ENCODE data around the gene UBN2. TPM values are rescaled to one million over a fixed set of nuclear protein-coding genes. Genes with fewer than 3 reads are reported as not detected.
"Not testable (repeated sequence)": the region's sequence is repeated elsewhere in the genome, so short reads cannot be mapped to it uniquely, and the experiment has no call there.

Gene UBN2
- total RNA-seq, 4 donors from 2014 or later = 5.3 to 12.8 (median 9.0) TPM

- Histone ChIP-seq H3K27ac (no peak overlapping the region), H3K4me3 (no peak overlapping the region)
- WGBS, 2 donors = 63 to 73% methylated on average over 5 of the region's 5 CpGs
These were observed 101.8 kb downstream of the UBN2 start for GRCh38 chr7:139332697-139333359.

GRCh38 chr7:139333443-139333842 is 102.4 kb downstream of the UBN2 start:
- H3K4me3 ChIP-seq; H3K36me3 ChIP-seq; H3K27ac ChIP-seq; DNase-seq; H3K4me1 ChIP-seq; intact Hi-C loops (cut with DNase I); H3K9me3 ChIP-seq; H3K27me3 ChIP-seq: not testable (repeated sequence)
- 93 to 97% methylated on average over 5 to 13 of the region's 13 CpGs for WGBS, 2 donors

More at GRCh38 chr7:139332697-139333359, 101.8 kb downstream of the UBN2 start:
- Histone ChIP-seq H3K27me3 (no peaks in the 10 kb centered on the region), H3K36me3 (no peaks in the 10 kb centered on the region), H3K4me1 (no peaks in the 10 kb centered on the region), H3K9me3 (no peaks in the 10 kb centered on the region)
- TF ChIP-seq POLR2A (IDR thresholded peaks at IDR 0.05) (no peak), CTCF (IDR thresholded peaks at IDR 0.05) (no peak)
- intact Hi-C loops (cut with DNase I) = no loop called here
- no peak for DNase-seq

GRCh38 chr7:139334399-139335150 is 103.5 kb downstream of the UBN2 start:
- 84 to 86% methylated on average over 4 of the region's 4 CpGs for WGBS, 2 donors
- intact Hi-C loops (cut with DNase I) = no loop called here
- no peak for DNase-seq

GRCh38 chr7:139339025-139339424 is 108.0 kb downstream of the UBN2 start:
- Histone ChIP-seq H3K36me3 (no peaks in the 10 kb centered on the region), H3K9me3 (peaks cover 0 to 4% (median 0%) of the 10 kb centered on the region in 3 donors), H3K27me3 (no peaks in the 10 kb centered on the region), H3K27ac (peak overlapping the region in 1 of 4 donors; percentile 100), H3K4me3 (no peak overlapping the region), H3K4me1 (peaks cover 6 to 25% (median 6%) of the 10 kb centered on the region in 3 donors)
- intact Hi-C loops (cut with DNase I) = no loop called here
- 83 to 100% methylated on average over 2 of the region's 2 CpGs for WGBS, 2 donors
- DNase-seq = no peak
- TF ChIP-seq CTCF (IDR thresholded peaks at IDR 0.05) (no peak), POLR2A (IDR thresholded peaks at IDR 0.05) (no peak)

More at GRCh38 chr7:139334399-139335150, 103.5 kb downstream of the UBN2 start:
- H3K36me3 ChIP-seq = no peaks in the 10 kb centered on the region
- H3K27ac ChIP-seq = no peak overlapping the region
- no peaks in the 10 kb centered on the region for H3K27me3 ChIP-seq
- no peak for TF ChIP-seq POLR2A (IDR thresholded peaks at IDR 0.05)
- no peak for TF ChIP-seq CTCF (IDR thresholded peaks at IDR 0.05)
- H3K4me1 ChIP-seq = peaks cover 0 to 1% (median 0%) of the 10 kb centered on the region in 3 donors
- H3K4me3 ChIP-seq = no peak overlapping the region
- H3K9me3 ChIP-seq = no peaks in the 10 kb centered on the region

GRCh38 chr7:139339698-139340036 is 108.6 kb downstream of the UBN2 start:
- no peak for DNase-seq
- intact Hi-C loops (cut with DNase I) = no loop called here

More at GRCh38 chr7:139339698-139340036, 108.6 kb downstream of the UBN2 start:
- Histone ChIP-seq H3K9me3 (peaks cover 0 to 4% (median 0%) of the 10 kb centered on the region in 3 donors), H3K27ac (peak overlapping the region; percentile 93 to 100 (median 100)), H3K4me1 (peaks cover 6 to 25% (median 6%) of the 10 kb centered on the region in 3 donors), H3K36me3 (no peaks in the 10 kb centered on the region), H3K27me3 (no peaks in the 10 kb centered on the region), H3K4me3 (peak overlapping the region; percentile 57 to 100 (median 83))
- WGBS, 2 donors = 83 to 87% methylated on average over 10 to 13 of the region's 13 CpGs
- no peak for TF ChIP-seq POLR2A (IDR thresholded peaks at IDR 0.05)
- TF ChIP-seq CTCF (IDR thresholded peaks at IDR 0.05) = no peak

All from esophagus squamous epithelium (tissue), 5 donors.